Measurements from ENCODE around the gene PISD. TPM values are rescaled to one million over a fixed set of nuclear protein-coding genes. Genes with fewer than 3 reads are reported as not detected.

PISD gene
- total RNA-seq, 1 donor, result 25.5 TPM

GRCh38 chr22:31613286-31613903 lies 48.6 kb downstream of the PISD start:
- no peak for TF ChIP-seq CTCF (IDR thresholded peaks at IDR 0.05; ENCODE audit: insufficient read depth, low read length)
- no peak overlapping the region for H3K4me3 ChIP-seq (ENCODE audit: low read depth, low read length)
- no peak for DNase-seq (ENCODE audit: low read depth)

- no peak overlapping the region for H3K4me3 ChIP-seq (ENCODE audit: low read depth, low read length)
- DNase-seq (ENCODE audit: low read depth), result no peak
- TF ChIP-seq CTCF (IDR thresholded peaks at IDR 0.05; ENCODE audit: insufficient read depth, low read length), result no peak
Observed at GRCh38 chr22:31612891-31613285, 49.1 kb downstream of the PISD start.

GRCh38 chr22:31611061-31611760 lies 50.8 kb downstream of the PISD start:
- H3K4me3 ChIP-seq (ENCODE audit: low read depth, low read length), result no peak overlapping the region
- TF ChIP-seq CTCF (IDR thresholded peaks at IDR 0.05; ENCODE audit: insufficient read depth, low read length), result no peak
- DNase-seq (ENCODE audit: low read depth), result peak; percentile 24

GRCh38 chr22:31610611-31611010 lies 51.4 kb downstream of the PISD start:
- H3K4me3 ChIP-seq (ENCODE audit: low read depth, low read length), result no peak overlapping the region
- TF ChIP-seq CTCF (IDR thresholded peaks at IDR 0.05; ENCODE audit: insufficient read depth, low read length), result no peak
- no peak for DNase-seq (ENCODE audit: low read depth)

DNA sequence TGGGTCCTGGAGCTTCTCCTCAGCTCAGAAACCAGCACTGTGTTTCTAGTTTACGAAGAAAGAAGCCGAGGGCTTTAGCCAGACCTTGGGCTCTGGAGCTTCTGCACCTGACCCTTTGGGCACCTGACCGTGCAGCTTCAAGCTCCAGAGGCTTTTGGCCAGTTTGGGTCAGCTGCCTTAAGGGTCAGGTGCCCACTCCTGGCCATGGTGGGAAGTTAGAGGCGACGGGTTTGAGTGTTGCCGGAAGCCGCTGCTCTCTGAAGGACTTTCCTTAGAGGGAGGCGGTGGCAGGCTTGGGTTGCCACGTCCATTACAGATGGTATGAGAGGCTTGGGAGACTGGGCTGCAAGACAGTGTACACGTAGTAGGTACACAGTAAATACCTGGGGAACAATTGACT lies 52.3 kb downstream of the PISD start:
- DNase-seq (ENCODE audit: low read depth), result no peak
- H3K4me3 ChIP-seq (ENCODE audit: low read depth, low read length), result no peak overlapping the region
- TF ChIP-seq CTCF (IDR thresholded peaks at IDR 0.05; ENCODE audit: insufficient read depth, low read length), result no peak

GRCh38 chr22:31607696-31608095 lies 54.3 kb downstream of the PISD start:
- DNase-seq (ENCODE audit: low read depth), result no peak
- TF ChIP-seq CTCF (IDR thresholded peaks at IDR 0.05; ENCODE audit: insufficient read depth, low read length), result no peak
- H3K4me3 ChIP-seq (ENCODE audit: low read depth, low read length), result no peak overlapping the region

Measured in fibroblast of the aortic adventitia (primary cell).